Measurements from ENCODE around the gene RAI1.

Gene RAI1

GRCh38 chr17:17721140-17721668, 39.9 kb downstream of the RAI1 start:
- no peak for DNase-seq

GRCh38 chr17:17722081-17722905, 41.0 kb downstream of the RAI1 start:
- no peak for DNase-seq

DNA sequence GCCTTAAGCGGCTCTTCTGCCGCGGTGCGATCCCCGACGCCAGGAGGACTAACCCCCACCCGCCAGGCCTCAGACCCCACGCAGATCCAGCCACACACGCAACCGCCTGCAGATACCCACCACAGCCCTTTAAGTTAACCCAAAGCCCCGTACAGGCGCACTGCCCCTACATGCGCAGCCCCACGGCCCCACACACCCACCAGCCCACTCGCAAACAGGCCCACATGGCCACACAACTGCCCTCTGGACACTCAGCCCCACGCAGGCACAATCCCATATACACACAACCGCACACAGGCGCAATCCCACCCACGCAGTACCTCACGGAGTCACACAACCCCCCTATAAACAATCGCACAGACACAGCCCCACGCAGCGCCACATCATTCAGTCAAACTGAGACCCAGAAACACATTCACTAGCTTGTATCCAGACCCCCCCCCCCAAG, 41.7 kb downstream of the RAI1 start:
- no peak for DNase-seq

DNA sequence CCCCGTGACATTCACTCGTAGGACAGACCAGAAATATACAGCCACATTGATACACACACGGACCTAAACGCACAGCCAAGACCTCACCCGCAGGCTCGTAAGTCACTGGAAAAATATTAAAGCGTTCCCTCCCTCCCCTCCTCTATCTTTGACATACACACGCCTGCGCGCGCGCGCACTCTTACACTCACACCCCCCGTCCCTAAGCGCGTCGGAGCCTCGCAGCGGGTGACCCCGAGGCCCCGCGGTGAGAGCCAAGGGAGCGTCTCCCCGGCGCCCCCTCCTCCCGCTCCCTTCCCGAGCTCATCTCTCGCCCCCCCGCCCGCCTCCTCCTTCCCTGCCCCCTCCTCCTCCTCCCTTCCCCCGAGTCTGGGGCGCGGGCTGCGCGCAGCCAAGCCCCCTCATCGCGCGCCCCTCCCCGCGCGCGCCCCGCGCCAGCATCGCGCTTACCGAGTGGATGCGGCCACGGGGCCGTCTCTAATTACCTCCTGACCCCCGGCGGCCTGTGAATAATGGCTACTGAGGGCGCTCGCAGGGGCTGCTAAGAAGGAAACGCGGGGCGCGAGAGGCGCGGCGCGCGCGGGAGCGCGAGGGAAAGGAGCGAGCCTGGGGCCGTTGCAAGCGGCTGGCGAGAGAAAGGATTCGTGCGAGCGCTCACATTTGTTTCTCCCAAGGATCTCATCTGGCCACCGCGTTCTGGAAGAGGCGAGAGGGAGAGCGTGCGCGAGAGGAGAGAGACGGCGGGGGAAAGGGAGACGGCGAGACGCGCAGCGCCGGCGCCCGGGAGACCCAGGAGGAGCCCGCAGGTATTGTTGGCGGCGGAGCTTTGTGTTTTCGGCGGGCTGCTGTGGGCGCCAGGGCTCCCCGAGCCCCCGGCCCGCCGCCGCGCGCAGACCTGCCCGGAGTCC, 42.4 kb downstream of the RAI1 start:
- no peak for DNase-seq

GRCh38 chr17:17724307-17725010, 43.2 kb downstream of the RAI1 start:
- no peak for DNase-seq

GRCh38 chr17:17725011-17725751, 43.9 kb downstream of the RAI1 start:
- no peak for DNase-seq

DNA sequence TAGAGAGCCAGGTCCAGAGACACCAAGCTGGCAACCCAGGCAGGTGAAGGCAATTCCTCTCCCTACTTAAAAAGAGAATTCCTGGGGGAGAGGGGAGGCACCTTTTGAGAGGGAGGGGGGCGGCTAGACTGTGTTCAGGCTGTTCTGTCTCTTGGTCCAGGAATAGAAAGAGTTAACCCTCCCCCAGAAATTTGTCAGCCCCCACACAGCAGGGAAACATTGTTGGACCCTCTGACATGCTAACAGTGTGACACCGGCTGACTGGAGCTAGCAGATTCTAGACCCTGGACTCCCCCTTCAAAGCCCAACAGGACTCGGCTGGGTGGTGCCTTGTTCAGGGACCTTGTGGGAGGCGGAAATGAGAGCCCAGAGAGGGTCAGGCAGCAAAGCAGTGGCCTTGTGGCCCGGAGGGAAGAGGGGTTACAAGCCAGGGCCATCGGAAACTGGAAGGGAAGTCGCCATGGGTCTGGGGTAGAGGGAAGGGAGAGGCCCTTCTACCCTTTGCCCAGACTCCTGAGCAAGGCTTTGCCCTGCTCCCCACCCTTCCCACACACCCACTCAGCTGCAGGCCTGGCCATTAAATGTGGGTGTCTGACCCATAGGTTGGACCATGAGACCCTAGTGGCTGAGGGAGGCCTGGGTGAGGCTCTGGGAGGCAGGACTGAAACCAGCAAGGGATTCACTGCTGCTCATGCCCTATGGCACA, 44.6 kb downstream of the RAI1 start:
- no peak for DNase-seq

GRCh38 chr17:17726458-17727060, 45.3 kb downstream of the RAI1 start:
- DNase-seq = no peak

- no peak for DNase-seq
Observed at GRCh38 chr17:17727111-17727659, 45.9 kb downstream of the RAI1 start.

DNA sequence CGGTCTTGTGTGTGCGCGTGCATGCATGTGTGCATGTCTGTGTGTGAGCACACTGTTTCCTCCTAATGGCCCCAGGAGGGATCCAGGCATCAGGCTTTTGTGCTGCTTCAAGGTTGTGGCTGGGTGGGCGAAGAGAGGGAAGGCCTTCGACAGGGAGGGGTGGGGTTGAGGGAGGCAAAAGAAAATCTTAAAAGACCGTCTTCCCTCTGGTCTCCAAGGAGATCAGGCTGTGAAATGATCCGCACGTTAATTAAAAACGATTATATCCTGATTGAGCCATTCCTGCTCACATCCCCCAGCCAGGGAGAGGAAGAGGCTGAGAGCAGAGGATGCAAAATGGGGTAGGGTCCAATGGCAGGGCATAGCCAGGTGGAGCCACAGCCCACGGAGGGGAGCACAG, 46.9 kb downstream of the RAI1 start:
- DNase-seq = no peak

DNA sequence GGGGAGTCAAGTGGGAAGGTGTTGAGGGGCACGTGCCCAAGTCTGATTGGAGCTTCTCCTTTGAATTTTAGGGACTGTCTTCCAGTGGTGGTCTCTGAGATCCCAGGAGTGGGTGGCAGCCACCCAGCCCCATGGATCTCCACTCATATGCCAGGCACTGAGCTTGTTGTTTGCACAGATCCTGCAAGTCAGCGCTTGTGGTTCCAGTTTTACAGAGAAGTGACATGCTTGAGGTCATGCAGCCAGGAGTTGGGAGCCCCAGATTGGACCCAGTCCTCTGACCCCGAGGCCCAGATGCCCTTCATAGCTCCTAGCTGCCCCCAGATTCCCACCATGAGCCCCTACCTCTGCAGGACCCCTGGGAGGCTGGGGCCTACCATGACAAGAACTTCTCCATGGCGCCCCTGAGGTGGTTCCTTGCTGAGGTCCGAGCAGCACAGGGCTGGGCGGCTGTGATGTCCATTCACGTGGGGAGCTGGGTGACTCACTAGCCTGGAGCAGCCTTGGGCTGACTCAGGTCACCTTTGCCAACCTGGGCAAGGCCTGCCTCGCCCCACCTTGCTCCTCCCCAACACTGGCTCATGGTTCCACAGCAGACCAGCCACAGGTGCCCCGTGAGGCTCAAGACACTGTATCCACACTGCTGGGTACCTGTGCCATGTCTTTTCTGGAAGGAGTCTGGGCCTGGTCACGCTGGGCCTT, 47.4 kb downstream of the RAI1 start:
- no peak for DNase-seq

DNA sequence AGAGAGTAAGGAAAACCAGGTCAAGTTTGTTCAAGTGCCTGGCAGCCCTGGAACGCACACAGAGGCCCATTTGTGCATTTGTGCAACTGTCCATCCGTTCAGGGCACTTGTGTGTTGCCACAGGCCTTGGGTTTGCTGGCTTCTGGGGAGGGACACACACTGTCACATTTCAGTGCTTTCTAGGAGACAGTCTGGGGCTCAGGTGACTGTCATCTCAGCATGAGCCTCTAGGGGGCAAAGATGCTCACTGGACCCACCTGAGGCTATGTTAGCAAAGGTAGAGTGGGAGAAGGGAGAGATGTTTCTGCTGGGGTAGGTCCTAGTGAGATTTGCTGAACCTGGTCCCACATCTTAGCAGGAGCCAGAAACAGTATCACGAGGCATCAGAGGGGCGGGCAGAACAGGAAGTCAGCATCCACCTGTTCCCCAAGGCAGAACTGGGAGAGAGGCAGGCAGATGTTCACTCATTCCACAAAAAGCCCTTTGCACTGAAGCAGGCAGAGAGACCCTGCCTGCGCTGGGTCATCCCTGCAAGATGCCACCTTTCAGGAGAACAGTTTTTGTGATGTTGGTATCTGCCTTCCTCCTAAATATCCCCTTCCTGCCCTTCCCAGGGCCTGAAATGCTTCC, 48.5 kb downstream of the RAI1 start:
- peak; percentile 59 for DNase-seq

- no peak for DNase-seq
Observed at GRCh38 chr17:17730250-17730935, 49.1 kb downstream of the RAI1 start.

DNA sequence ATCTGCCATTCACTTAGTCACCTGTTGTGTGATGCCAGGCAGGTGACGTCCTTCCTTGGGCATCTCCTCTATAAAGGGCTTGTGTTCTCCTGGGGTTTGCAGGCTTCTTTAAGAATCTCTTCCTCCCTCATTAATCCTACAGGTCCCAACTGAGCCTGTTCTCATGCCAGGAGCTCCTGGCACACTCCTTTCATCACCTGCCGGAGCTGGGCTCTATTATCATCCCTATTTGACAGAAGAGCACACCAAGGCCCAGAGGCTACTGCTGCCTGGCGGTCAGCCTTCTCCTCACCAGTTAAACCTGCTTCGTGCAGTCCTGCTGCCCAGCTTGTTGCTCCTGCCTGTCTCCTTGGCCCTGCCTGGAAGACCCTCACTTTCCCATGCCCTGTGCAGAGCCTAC, 51.2 kb downstream of the RAI1 start:
- no peak for DNase-seq

DNA sequence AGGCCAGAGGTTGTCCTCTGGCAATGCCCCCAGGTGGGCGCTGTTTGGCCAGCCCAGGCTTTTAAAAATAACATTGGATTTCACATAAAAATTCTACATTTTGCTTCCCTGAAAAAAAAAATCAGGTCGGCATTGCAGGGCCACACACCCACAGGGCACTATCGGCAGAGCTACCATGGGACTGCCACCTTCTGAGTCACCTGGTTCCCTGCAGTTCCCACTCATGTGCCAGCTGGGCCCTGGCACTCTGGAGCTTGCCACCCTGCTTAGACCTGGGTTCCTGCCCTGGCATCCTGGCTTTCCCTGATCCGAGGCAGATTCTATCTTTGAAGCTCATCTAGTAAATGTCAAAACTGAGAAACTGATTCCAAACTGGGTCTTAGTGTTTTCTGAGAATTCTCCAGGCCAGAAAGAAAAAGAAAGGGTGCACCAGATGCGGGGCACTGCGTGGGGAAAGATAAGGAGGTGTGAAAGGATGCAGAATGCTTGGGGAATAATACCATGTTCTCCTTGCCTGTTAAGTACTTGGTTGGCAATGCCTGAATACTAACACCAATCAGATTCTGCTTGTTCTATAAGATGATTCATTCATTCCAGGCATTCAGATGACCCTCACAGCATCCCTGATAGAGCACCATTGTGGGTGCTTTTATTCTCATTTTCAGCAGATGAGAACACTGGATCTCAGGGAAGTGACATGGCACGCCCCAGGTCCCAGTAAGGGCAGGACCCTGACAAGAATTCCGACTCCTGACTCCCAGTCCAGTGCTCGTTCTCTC, 51.8 kb downstream of the RAI1 start:
- DNase-seq = no peak

- no peak for DNase-seq
Observed at GRCh38 chr17:17736205-17737183, 55.2 kb downstream of the RAI1 start.
